OCI-LY1 (cell line): ENCODE data around the gene MTMR3.

Experiments used
- H2AFZ ChIP-seq: fragments of 200-600 bp; sonication (generic), shearing (Covaris generic); 2 replicates; pipeline ENCODE4 v1.6.0; 2014; ENCODE audit warnings: antibody characterized with exemption, mild to moderate bottlenecking, low read length
- H3F3A ChIP-seq: fragments of 200-600 bp; sonication (generic), shearing (Covaris generic); 2 replicates; pipeline ENCODE4 v1.6.0; 2014; ENCODE audit warnings: mild to moderate bottlenecking, antibody characterized with exemption, low read length, moderate library complexity; ENCODE audit not compliant: insufficient read depth
- H3K27ac ChIP-seq: fragments of 200-600 bp; sonication (generic); 2 replicates; pipeline ENCODE4 v1.5.1; 2014; ENCODE audit warnings: low read length, mixed run types, mild to moderate bottlenecking, low read depth; ENCODE audit not compliant: poor library complexity, severe bottlenecking
- H3K27me3 ChIP-seq: fragments of 200-600 bp; sonication (generic); 2 replicates; pipeline ENCODE4 v1.6.0; 2014; ENCODE audit warnings: antibody characterized with exemption, mild to moderate bottlenecking, low read length, moderate library complexity; ENCODE audit not compliant: insufficient read depth
- H3K36me3 ChIP-seq: fragments of 200-600 bp; sonication (generic); 2 replicates; pipeline ENCODE4 v1.6.1; 2014; ENCODE audit warnings: mild to moderate bottlenecking, antibody characterized with exemption, low read length, moderate library complexity, mixed read lengths; ENCODE audit not compliant: insufficient read depth
- H3K4me1 ChIP-seq: fragments of 200-600 bp; sonication (generic); 2 replicates; pipeline ENCODE4 v1.5.1; 2014; ENCODE audit warnings: mild to moderate bottlenecking, low read length, moderate library complexity; ENCODE audit not compliant: insufficient read depth, severe bottlenecking
- H3K4me2 ChIP-seq: fragments of 200-600 bp; sonication (generic), shearing (Covaris generic); 2 replicates; pipeline ENCODE4 v1.6.1; 2014; ENCODE audit warnings: low read length
- H3K4me3 ChIP-seq: fragments of 200-600 bp; sonication (generic); 2 replicates; pipeline ENCODE4 v1.5.1; 2014; ENCODE audit warnings: low read length, low read depth, mild to moderate bottlenecking, mixed read lengths; ENCODE audit not compliant: poor library complexity, severe bottlenecking
- H3K79me2 ChIP-seq: fragments of 200-600 bp; shearing (Covaris generic); 2 replicates; pipeline ENCODE4 v1.6.1; 2016; ENCODE audit warnings: mixed run types, low read length, mixed read lengths; ENCODE audit not compliant: insufficient read depth
- H3K9ac ChIP-seq: fragments of 200-600 bp; sonication (generic), shearing (Covaris generic); 2 replicates; pipeline ENCODE4 v1.6.1; 2014; ENCODE audit warnings: mild to moderate bottlenecking, low read length, mixed read lengths
- H3K9me2 ChIP-seq: fragments of 200-600 bp; sonication (generic), shearing (Covaris generic); 2 replicates; pipeline ENCODE4 v1.6.1; 2014; ENCODE audit warnings: low read depth, mild to moderate bottlenecking, low read length, mixed read lengths
- H3K9me3 ChIP-seq: fragments of 200-600 bp; shearing (Covaris generic); 2 replicates; pipeline ENCODE4 v1.6.1; 2014; ENCODE audit warnings: low read length, mixed read lengths
- H4K20me1 ChIP-seq: fragments of 200-600 bp; sonication (generic), shearing (Covaris generic); 2 replicates; pipeline ENCODE4 v1.6.0; 2016; ENCODE audit warnings: mild to moderate bottlenecking, low read length; ENCODE audit not compliant: insufficient read depth
- CTCF ChIP-seq: fragments of 200-600 bp; sonication (generic), shearing (Covaris generic); IDR thresholded peaks from 2 replicates; pipeline ENCODE4 v1.5.1; 2017; ENCODE audit warnings: mild to moderate bottlenecking, antibody characterized with exemption, low read length, moderate library complexity, mixed read lengths
- EZH2 ChIP-seq: fragments of 200-600 bp; sonication (generic), shearing (Covaris generic); IDR thresholded peaks from 2 replicates; pipeline ENCODE4 v1.8.0; 2017; ENCODE audit warnings: borderline replicate concordance, mixed run types, mild to moderate bottlenecking, antibody characterized with exemption, low read length, moderate library complexity, mixed read lengths

MTMR3 gene

GRCh38 chr22:30062259-30062658 is 179.3 kb downstream of the MTMR3 start:
- Histone ChIP-seq H3K4me3 (no peak overlapping the region), H3K27me3 (no peaks in the 10 kb centered on the region), H3K79me2 (no peaks in the 10 kb centered on the region), H3K9me2 (no peaks in the 10 kb centered on the region), H3K36me3 (no peaks in the 10 kb centered on the region), H3K9me3 (peaks cover 7% of the 10 kb centered on the region; the same call in 1 of the 2 replicates), H4K20me1 (no peaks in the 10 kb centered on the region), H3K4me2 (no peak overlapping the region), H3F3A (no peaks in the 10 kb centered on the region), H3K9ac (no peak overlapping the region), H3K27ac (no peak overlapping the region), H3K4me1 (no peaks in the 10 kb centered on the region), H2AFZ (no peak overlapping the region)
- no peak for TF ChIP-seq CTCF
- TF ChIP-seq EZH2: no peak

GRCh38 chr22:30062950-30063349 is 180.0 kb downstream of the MTMR3 start:
- no peak overlapping the region for H2AFZ ChIP-seq
- no peak for TF ChIP-seq CTCF
- TF ChIP-seq EZH2: no peak
- H3K9me3 ChIP-seq: peaks cover 7% of the 10 kb centered on the region; the same call in 1 of the 2 replicates

GRCh38 chr22:30064172-30064571 is 181.2 kb downstream of the MTMR3 start:
- H3K9me3 ChIP-seq: peaks cover 7% of the 10 kb centered on the region; the same call in 1 of the 2 replicates
- H3K27ac ChIP-seq: no peak overlapping the region
- no peaks in the 10 kb centered on the region for H3K4me1 ChIP-seq
- no peak overlapping the region for H3K9ac ChIP-seq
- no peaks in the 10 kb centered on the region for H3K27me3 ChIP-seq
- H3K36me3 ChIP-seq: no peaks in the 10 kb centered on the region
- H4K20me1 ChIP-seq: no peaks in the 10 kb centered on the region
- H3K79me2 ChIP-seq: no peaks in the 10 kb centered on the region
- no peaks in the 10 kb centered on the region for H3K9me2 ChIP-seq
- no peaks in the 10 kb centered on the region for H3F3A ChIP-seq
- TF ChIP-seq CTCF: no peak
- TF ChIP-seq EZH2: no peak
- no peak overlapping the region for H3K4me3 ChIP-seq
- H2AFZ ChIP-seq: no peak overlapping the region
- H3K4me2 ChIP-seq: no peak overlapping the region

More at GRCh38 chr22:30062950-30063349, 180.0 kb downstream of the MTMR3 start:
- Histone ChIP-seq H3K4me1 (no peaks in the 10 kb centered on the region), H3F3A (no peaks in the 10 kb centered on the region), H3K4me2 (no peak overlapping the region), H4K20me1 (no peaks in the 10 kb centered on the region), H3K9ac (no peak overlapping the region), H3K27me3 (no peaks in the 10 kb centered on the region), H3K36me3 (no peaks in the 10 kb centered on the region), H3K79me2 (no peaks in the 10 kb centered on the region), H3K9me2 (no peaks in the 10 kb centered on the region), H3K4me3 (no peak overlapping the region), H3K27ac (no peak overlapping the region)
